ENCODE data around the gene R3HDM2. TPM values are rescaled to one million over a fixed set of nuclear protein-coding genes. Genes with fewer than 3 reads are reported as not detected.

The R3HDM2 gene
- total and polyA plus RNA-seq, 2 donors (not counting 1 experiment from before 2014, with no cell fraction given), result 104 to 129 TPM

- Mint-ChIP-seq H3K9me3 (ENCODE audit: insufficient read depth) (no peaks in the 10 kb centered on the region), H3K27me3 (peaks cover 12% of the 10 kb centered on the region), H3K4me3 (peak overlapping the region; percentile 89), H3K27ac (peak overlapping the region; percentile 92), H3K4me1 (peaks cover 69% of the 10 kb centered on the region)
- intact Hi-C loops (cut with micrococcal nuclease), result loop anchor here (5.0 kb wide), 2 partner anchors 129 to 174 kb away; partner anchors contain the start of gene STAT6
- H3K4me3 ChIP-seq (ENCODE audit: control extremely low read depth in 1 of 5, extremely low read depth in 1 of 5, insufficient read depth in 1 of 5, low read depth in 2 of 5, low read length in 4 of 5), result peak overlapping the region in 4 of 5 experiments; percentile 17 to 79 (median 39)
- ChIA-PET CTCF (interaction anchor here (1.0 to 31.1 kb wide), 14 partner anchors 11 to 217 kb away, joined by 3 to 838 read pairs (median 9); partner anchors contain the start of genes GLI1, LRP1, NEMP1 and NXPH4), POLR2A (interaction anchor here (0.6 to 11.2 kb wide), 8 partner anchors 8 to 233 kb away, joined by 3 to 110 read pairs (median 6); partner anchors contain the start of genes NXPH4 and SHMT2)
- peaks cover 0 to 18% (median 0%) of the 10 kb centered on the region in 3 donors for H3K9me3 ChIP-seq (ENCODE audit: control extremely low read depth in 1 of 3, control insufficient read depth in 2 of 3, insufficient read depth in 1 of 3, low read length in 2 of 3)
- H3K9ac ChIP-seq (ENCODE audit: low read length), result peak overlapping the region; percentile 55
- H4K20me1 ChIP-seq (ENCODE audit: control insufficient read depth, insufficient read depth, low read length, poor library complexity, severe bottlenecking), result peaks cover 8% of the 10 kb centered on the region
- WGBS (ENCODE audit: insufficient coverage), result 8% methylated on average over 26 of the region's 48 CpGs
- TF ChIP-seq EZH2 (IDR thresholded peaks at IDR 0.05; ENCODE audit: borderline replicate concordance, insufficient read depth, low read depth, low read length, poor library complexity, severe bottlenecking) (peak; percentile 27), CTCF (IDR thresholded peaks at IDR 0.05) (no peak)
- ATAC-seq (ENCODE audit: low read depth) (no peak), DNase-seq (peak; percentile 59)
- H3K36me3 ChIP-seq (replicated peaks in 1 of 2; ENCODE audit: control extremely low read depth in 1 of 2, control insufficient read depth in 1 of 2, extremely low read depth in 1 of 2, insufficient read depth in 2 of 2, low read length in 1 of 2), result no peaks in the 10 kb centered on the region
- H3K4me2 ChIP-seq (replicated peaks; ENCODE audit: low read depth, low read length, poor library complexity, severe bottlenecking), result peak overlapping the region; percentile 95
- H3K79me2 ChIP-seq (ENCODE audit: control insufficient read depth, insufficient read depth, low read length), result peaks cover 6% of the 10 kb centered on the region
- no peak overlapping the region for H3K27ac ChIP-seq (ENCODE audit: low read length in 2 of 2)
- H3K27me3 ChIP-seq (replicated peaks in 1 of 4; ENCODE audit: control extremely low read depth in 1 of 4, control insufficient read depth in 3 of 4, insufficient read depth in 4 of 4, low read length in 3 of 4), result peaks cover 0 to 69% (median 32%) of the 10 kb centered on the region in 4 experiments
- peak overlapping the region; percentile 23 for H2AFZ ChIP-seq (ENCODE audit: insufficient read depth, low read depth, low read length, poor library complexity, severe bottlenecking)
- H3K4me1 ChIP-seq (ENCODE audit: control insufficient read depth in 2 of 2, insufficient read depth in 2 of 2, low read length in 2 of 2), result peaks cover 68 to 75% of the 10 kb centered on the region in 2 donors
Observed at GRCh38 chr12:57241402-57242310, 189.2 kb downstream of the R3HDM2 start.

All from B cell (primary cell).